ENCODE results near the gene LRMDA.
"Not testable (repeated sequence)": the region's sequence is repeated elsewhere in the genome, so short reads cannot be mapped to it uniquely, and the experiment has no call there.

LRMDA gene

GRCh38 chr10:75762431-75762802, 331.0 kb downstream of the LRMDA start:
- no peak for DNase-seq (ENCODE audit: low read depth)
- TF ChIP-seq CTCF (conservative IDR thresholded peaks at IDR 0.05; ENCODE audit: low read depth, low read length), result no peak
- no peak overlapping the region for H3K4me3 ChIP-seq (ENCODE audit: low read depth, low read length)

- no peak for TF ChIP-seq CTCF (conservative IDR thresholded peaks at IDR 0.05; ENCODE audit: low read depth, low read length)
- H3K4me3 ChIP-seq (ENCODE audit: low read depth, low read length), result no peak overlapping the region
- DNase-seq (ENCODE audit: low read depth), result no peak
Observed at GRCh38 chr10:75763652-75764051, 332.2 kb downstream of the LRMDA start.

DNA sequence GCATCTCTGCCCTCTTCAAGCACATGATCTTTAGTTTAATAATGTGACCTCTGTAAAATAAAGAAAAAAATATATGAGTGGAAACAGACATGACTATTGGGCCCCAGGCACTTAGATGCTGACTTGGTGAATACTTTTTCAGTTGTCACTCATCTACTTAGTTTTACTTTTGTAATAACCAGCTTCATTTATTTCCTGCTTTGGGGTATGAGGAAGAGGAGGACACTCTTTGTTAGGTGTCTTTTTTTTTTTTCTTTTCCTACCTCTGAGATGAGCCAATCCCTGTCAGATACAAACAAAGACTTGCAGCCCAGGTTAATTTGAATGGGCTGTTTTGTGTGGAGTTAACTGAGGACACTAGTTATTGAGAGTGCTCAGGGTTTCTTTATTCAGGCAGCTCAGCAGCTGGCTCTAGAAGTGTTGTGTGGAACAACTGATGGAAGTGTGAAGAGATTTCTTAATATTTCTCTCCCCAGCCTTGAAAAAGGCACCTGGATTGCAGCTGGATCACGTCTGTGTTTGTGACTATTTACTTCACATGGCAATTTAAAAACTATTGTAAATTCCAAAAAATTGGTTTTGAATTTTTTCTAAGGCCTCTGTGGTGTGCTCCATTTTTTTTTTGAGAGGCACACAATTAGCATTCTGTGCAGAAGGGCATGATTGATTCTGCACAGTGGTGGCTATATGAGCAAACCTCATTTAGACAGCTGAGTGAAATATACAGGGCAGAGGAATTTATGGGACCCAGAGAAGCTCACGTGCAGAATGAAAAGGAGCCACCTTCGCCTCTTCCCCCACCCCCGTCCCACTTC, 333.8 kb downstream of the LRMDA start:
- TF ChIP-seq CTCF (conservative IDR thresholded peaks at IDR 0.05; ENCODE audit: low read depth, low read length), result no peak
- H3K4me3 ChIP-seq (ENCODE audit: low read depth, low read length), result no peak overlapping the region
- DNase-seq (ENCODE audit: low read depth), result no peak

GRCh38 chr10:75765789-75766096, 334.3 kb downstream of the LRMDA start:
- TF ChIP-seq CTCF (conservative IDR thresholded peaks at IDR 0.05; ENCODE audit: low read depth, low read length), result no peak
- no peak for DNase-seq (ENCODE audit: low read depth)
- no peak overlapping the region for H3K4me3 ChIP-seq (ENCODE audit: low read depth, low read length)

DNA sequence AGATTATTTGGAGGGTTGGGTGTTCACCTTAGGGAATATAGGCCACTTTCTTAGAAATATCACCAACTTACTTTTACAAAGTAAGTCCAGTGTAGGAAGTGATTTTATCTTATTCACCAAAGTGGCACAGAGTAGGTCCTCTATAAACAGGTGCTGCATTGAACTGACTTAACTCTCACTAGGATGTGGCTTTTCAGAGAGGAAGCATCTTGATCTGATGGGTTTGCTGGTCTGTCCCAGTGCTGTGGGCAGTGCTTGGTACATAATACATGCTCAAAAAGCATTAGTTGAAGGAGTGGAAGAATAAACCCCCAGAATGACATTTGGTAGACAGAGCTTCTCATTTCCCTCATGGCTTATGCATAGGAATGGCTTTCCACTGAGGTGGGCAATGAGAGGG, 334.7 kb downstream of the LRMDA start:
- no peak overlapping the region for H3K4me3 ChIP-seq (ENCODE audit: low read depth, low read length)
- no peak for DNase-seq (ENCODE audit: low read depth)
- TF ChIP-seq CTCF (conservative IDR thresholded peaks at IDR 0.05; ENCODE audit: low read depth, low read length), result no peak

DNA sequence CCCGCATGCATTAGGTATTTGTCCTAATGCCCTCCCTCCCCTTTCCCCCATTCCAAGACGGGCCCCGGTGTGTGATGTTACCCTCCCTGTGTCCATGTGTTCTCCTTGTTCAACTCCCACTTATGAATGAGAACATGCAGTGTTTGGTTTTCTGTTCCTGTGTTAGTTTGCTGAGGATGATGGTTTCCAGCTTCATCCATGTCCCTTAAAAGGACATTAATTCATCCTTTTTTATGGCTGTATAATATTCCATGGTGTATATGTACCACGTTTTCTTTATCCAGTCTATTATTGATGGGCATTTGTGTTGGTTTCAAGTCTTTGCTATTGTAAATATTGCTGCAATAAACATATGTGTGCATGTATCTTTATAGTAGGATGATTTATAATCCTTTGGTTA, 335.3 kb downstream of the LRMDA start:
- not testable (repeated sequence) for H3K4me3 ChIP-seq (ENCODE audit: low read depth, low read length); DNase-seq (ENCODE audit: low read depth)

- DNase-seq (ENCODE audit: low read depth), result no peak
- TF ChIP-seq CTCF (conservative IDR thresholded peaks at IDR 0.05; ENCODE audit: low read depth, low read length), result no peak
- no peak overlapping the region for H3K4me3 ChIP-seq (ENCODE audit: low read depth, low read length)
Observed at GRCh38 chr10:75770626-75771081, 339.2 kb downstream of the LRMDA start.
